ENCODE results near the gene TMEM9.

- TF ChIP-seq GATA2 (IDR thresholded peaks at IDR 0.05; ENCODE audit: low read depth, low read length) (no peak), GATA3 (IDR thresholded peaks at IDR 0.05; ENCODE audit: low read depth, low read length) (no peak)
Measured at GRCh38 chr1:201115390-201115937, 38.8 kb downstream of the TMEM9 start.
